Activated T-helper 1 cell treated with anti-CD3 and anti-CD28 coated beads, Interleukin-12 subunit alpha, Interleukin-12 subunit beta, Interleukin-2, Interleukin-4 antibody, amounts not matched to agents 30 ng/mL and 10 ng/mL and 1 ng/mL, durations not matched to agents 14 hours and 24 hours and 36 hours (primary cell): ENCODE data around the gene FBXO39. TPM values are rescaled to one million over a fixed set of nuclear protein-coding genes. Genes with fewer than 3 reads are reported as not detected.
"Not testable (repeated sequence)": the region's sequence is repeated elsewhere in the genome, so short reads cannot be mapped to it uniquely, and the experiment has no call there.

Experiments
- DNase-seq: peaks from one replicate; pipeline ENCODE4 v3.0.0; 2021; ENCODE audit warnings: low spot score
- H3K27ac Mint-ChIP-seq: one replicate; pipeline ENCODE4 v1.8.0; 2021; ENCODE audit warnings: mild to moderate bottlenecking, mixed read lengths
- H3K27me3 Mint-ChIP-seq: one replicate; pipeline ENCODE4 v1.8.0; 2022; ENCODE audit warnings: mild to moderate bottlenecking, moderate library complexity, mixed read lengths; ENCODE audit not compliant: insufficient read depth
- H3K36me3 Mint-ChIP-seq: one replicate; pipeline ENCODE4 v1.8.0; 2021; ENCODE audit warnings: low read depth, mixed read lengths
- H3K4me1 Mint-ChIP-seq: one replicate; pipeline ENCODE4 v1.8.0; 2021; ENCODE audit warnings: low read depth, mixed read lengths
- H3K4me3 Mint-ChIP-seq: one replicate; pipeline ENCODE4 v1.8.0; 2021; ENCODE audit warnings: mild to moderate bottlenecking, moderate library complexity, mixed read lengths
- H3K9me3 Mint-ChIP-seq: one replicate; pipeline ENCODE4 v1.8.0; 2021; ENCODE audit warnings: mixed read lengths
- intact Hi-C: fragments of 100-400 bp; cut with micrococcal nuclease; formaldehyde crosslinking; loops from one replicate; pipeline ENCODE4 v1.15.1; 2024
- total RNA-seq: library from RNA; stranded (reverse); gene quantifications from 2 replicates; pipeline ENCODE4 v1.2.3, GENCODE V29; 2022

Gene FBXO39
- total RNA-seq = 0.29 TPM in 1 of 2 replicates, not detected in the other

DNA sequence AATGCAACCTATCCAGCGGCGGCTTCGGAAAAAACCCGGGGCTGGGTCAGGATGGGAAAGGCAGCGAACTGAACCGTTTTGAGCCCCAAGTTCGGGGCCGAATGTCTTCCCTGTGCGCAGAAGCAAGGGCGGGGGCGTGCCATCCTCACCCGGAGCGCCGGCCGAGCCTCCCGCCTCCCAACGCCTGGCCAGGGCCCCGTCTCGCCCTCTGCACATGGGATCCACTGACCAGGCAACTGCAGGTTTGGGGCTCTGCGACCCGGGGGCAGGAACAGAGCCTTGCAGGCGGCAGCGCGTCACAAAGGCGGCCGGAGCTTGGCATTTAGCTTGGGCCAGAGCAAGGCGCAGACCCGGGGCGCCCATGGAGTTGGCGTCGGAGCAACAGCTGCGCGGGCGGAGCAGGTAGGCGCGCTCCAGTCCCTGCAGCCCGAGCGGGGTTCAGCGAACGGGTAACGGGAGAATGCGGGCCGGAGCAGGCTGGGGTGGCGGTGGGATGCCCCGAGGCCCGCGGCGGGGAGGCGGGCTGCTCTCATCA, at the start of gene FBXO39:
Gene FBXO39 (plus strand): TSS at position 345 of the 535 bp plus-strand sequence. CDS start 3,654 bp downstream, outside the sequence.
- peaks cover 67% of the 10 kb centered on the region for H3K36me3 Mint-ChIP-seq
- no peaks in the 10 kb centered on the region for H3K4me1 Mint-ChIP-seq
- H3K27ac Mint-ChIP-seq = no peak within 1 kb of the TSS
- H3K4me3 Mint-ChIP-seq = no peak within 1 kb of the TSS
- intact Hi-C loops = no loop called here
- DNase-seq = no peak
- peaks cover 67% of the 10 kb centered on the region for H3K9me3 Mint-ChIP-seq
- H3K27me3 Mint-ChIP-seq = no peaks in the 10 kb centered on the region

GRCh38 chr17:6729531-6729930, 46.5 kb upstream of the FBXO39 start:
- Mint-ChIP-seq H3K4me1 (no peaks in the 10 kb centered on the region), H3K4me3 (no peak overlapping the region)
- intact Hi-C loops = no loop called here

DNA sequence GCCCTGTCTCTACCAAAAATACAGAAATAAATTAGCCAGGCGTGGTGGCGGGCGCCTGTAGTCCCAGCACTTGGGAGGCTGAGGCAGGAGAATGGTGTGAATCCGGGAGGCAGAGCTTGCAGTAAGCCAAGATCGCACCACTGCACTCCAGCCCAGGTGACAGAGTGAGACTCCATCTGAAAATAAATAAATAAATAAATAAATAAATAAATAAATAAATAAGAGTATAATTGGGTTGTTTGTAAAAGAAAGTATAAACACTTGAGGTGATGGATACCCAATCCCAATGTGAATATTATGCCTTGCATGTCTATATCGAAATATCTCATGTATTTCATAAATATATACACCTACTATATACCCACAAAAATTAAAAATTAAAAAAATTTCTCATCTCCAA, 29.4 kb upstream of the FBXO39 start:
- H3K36me3 Mint-ChIP-seq, intact Hi-C loops, H3K27ac Mint-ChIP-seq, H3K4me1 Mint-ChIP-seq, H3K4me3 Mint-ChIP-seq, H3K9me3 Mint-ChIP-seq, DNase-seq: not testable (repeated sequence)
- H3K27me3 Mint-ChIP-seq = peaks cover 41% of the 10 kb centered on the region

More at GRCh38 chr17:6729531-6729930, 46.5 kb upstream of the FBXO39 start:
- Mint-ChIP-seq H3K27me3 (peaks cover 15% of the 10 kb centered on the region), H3K27ac (no peak overlapping the region), H3K9me3 (no peaks in the 10 kb centered on the region), H3K36me3 (no peaks in the 10 kb centered on the region)
- no peak for DNase-seq

DNA sequence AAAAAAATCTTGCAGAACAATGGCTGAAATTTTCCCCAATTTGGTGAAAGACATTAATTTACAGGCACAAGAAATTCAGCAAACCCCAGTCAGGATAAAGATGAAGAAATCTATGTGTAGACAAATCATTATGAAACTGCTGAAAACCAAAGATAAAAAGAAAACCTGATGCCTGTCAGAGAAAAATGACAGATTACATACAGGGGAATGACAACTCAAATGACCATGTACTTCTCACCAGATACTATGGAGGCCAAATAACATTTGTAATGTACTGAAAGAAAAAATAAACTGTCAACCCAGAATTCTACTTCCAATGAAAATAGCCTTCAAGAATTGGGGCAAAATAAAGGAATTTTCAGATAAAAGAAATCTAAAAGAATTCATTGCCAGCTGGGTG, 27.4 kb upstream of the FBXO39 start:
- Mint-ChIP-seq H3K27ac (no peak overlapping the region), H3K27me3 (peaks cover 29% of the 10 kb centered on the region), H3K9me3 (no peaks in the 10 kb centered on the region), H3K4me1 (peaks cover 18% of the 10 kb centered on the region), H3K4me3 (no peak overlapping the region), H3K36me3 (peaks cover 4% of the 10 kb centered on the region)
- intact Hi-C loops = no loop called here
- DNase-seq = no peak

GRCh38 chr17:6749519-6749918, 26.5 kb upstream of the FBXO39 start:
- Mint-ChIP-seq H3K27me3 (peaks cover 25% of the 10 kb centered on the region), H3K4me1 (peaks cover 20% of the 10 kb centered on the region), H3K36me3 (peaks cover 4% of the 10 kb centered on the region), H3K4me3 (no peak overlapping the region), H3K9me3 (no peaks in the 10 kb centered on the region), H3K27ac (no peak overlapping the region)
- no peak for DNase-seq
- intact Hi-C loops = no loop called here

DNA sequence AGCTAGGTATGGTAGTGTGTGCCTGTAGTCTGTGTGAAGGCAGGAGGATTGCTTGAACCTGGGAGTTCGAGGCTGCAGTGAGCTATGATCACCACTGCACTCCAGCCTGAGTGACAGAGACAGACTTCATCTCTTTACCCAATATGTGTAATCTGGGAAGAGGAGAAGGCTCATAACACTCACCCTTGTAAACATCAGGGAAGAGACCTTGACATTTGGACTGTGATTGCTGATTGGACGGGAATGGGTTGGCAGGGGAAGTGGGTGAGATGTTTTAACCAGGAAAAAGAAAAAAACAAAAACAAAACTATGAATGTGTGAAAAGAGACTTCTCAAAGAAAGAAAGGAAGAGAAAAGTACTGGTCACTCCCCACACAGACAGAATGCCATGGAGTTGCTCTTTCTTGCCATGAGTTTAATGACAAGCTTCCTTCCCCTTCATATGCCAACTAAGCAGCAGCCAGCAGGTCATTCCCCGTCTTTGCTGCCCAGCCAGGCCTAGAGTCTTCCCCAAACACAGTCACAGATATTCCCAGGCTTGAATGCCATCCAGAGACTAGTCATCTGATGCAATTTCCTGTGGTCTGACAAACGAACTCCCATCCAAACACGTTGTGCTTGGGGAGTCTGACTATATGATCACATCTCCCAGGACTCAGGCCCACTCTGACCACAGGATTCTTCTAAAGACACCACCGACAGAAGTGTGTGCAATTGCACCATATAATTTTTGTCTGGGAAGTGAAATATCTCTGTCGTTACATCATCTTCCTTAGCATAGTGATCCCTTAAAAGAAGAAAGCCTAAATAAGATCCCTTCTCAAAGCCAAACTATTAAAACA, 23.7 kb upstream of the FBXO39 start:
- Mint-ChIP-seq H3K9me3 (no peaks in the 10 kb centered on the region), H3K36me3 (peaks cover 10% of the 10 kb centered on the region), H3K4me3 (no peak overlapping the region), H3K27ac (peak overlapping the region; percentile 64), H3K4me1 (peaks cover 45% of the 10 kb centered on the region), H3K27me3 (peaks cover 9% of the 10 kb centered on the region)
- DNase-seq = no peak
- intact Hi-C loops = loop anchor here (10.0 kb wide), 1 partner anchor 1167 kb away; the partner anchor contains the start of gene NLRP1

- Mint-ChIP-seq H3K27me3 (peaks cover 4% of the 10 kb centered on the region), H3K4me3 (no peak overlapping the region), H3K9me3 (no peaks in the 10 kb centered on the region), H3K27ac (peak overlapping the region; percentile 64), H3K4me1 (peaks cover 52% of the 10 kb centered on the region), H3K36me3 (peaks cover 16% of the 10 kb centered on the region)
- intact Hi-C loops = loop anchor here (10.0 kb wide), 1 partner anchor 1168 kb away; the partner anchor contains the start of gene NLRP1
- no peak for DNase-seq
Observed at GRCh38 chr17:6753006-6753445, 23.0 kb upstream of the FBXO39 start.

- Mint-ChIP-seq H3K36me3 (peaks cover 21% of the 10 kb centered on the region), H3K4me1 (peaks cover 58% of the 10 kb centered on the region), H3K27me3 (peaks cover 4% of the 10 kb centered on the region), H3K9me3 (no peaks in the 10 kb centered on the region), H3K4me3 (peak overlapping the region; percentile 29), H3K27ac (no peak overlapping the region)
- DNase-seq = no peak
- intact Hi-C loops = loop anchor here (10.0 kb wide), 1 partner anchor 1169 kb away; the partner anchor contains the start of gene NLRP1
Observed at GRCh38 chr17:6753546-6753945, 22.5 kb upstream of the FBXO39 start.

GRCh38 chr17:6755281-6755680, 20.7 kb upstream of the FBXO39 start:
- Mint-ChIP-seq H3K27ac (peak overlapping the region; percentile 95), H3K4me3 (peak overlapping the region; percentile 98), H3K27me3 (no peaks in the 10 kb centered on the region), H3K36me3 (peaks cover 32% of the 10 kb centered on the region), H3K9me3 (no peaks in the 10 kb centered on the region), H3K4me1 (peaks cover 68% of the 10 kb centered on the region)
- intact Hi-C loops = loop anchor here (5.0 to 10.0 kb wide), 5 partner anchors 93 to 1170 kb away; partner anchors contain the start of genes KIAA0753, NLRP1, RNASEK and TXNDC17
- no peak for DNase-seq

DNA sequence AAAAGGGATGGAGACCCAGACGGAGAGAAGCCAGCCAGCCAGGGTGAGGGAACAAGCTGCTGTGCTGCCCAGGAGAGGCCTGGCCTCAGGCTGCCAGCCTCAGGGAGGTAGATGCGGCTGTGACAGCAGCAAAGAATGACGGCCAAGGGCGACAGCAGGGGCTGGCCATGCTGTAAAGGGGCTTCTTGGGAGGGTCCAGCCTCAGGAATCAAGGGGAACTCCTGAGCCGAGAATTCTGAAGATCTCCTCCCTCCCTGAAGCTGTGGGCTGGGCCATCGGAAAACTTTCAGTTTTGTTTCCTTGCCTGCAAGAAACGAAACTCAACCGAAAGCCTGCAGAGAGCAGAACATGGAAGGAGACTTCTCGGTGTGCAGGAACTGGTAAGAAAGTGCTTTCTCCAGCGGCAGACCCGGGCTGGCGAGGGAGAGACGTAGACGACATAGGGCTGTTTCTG, 20.3 kb upstream of the FBXO39 start, which contains the start of gene XAF1:
Gene XAF1 (plus strand): TSS at position 316 of the 454 bp plus-strand sequence. CDS start 33 bp downstream, at position 349.
- Mint-ChIP-seq H3K4me1 (peaks cover 73% of the 10 kb centered on the region), H3K36me3 (peaks cover 36% of the 10 kb centered on the region), H3K27me3 (no peaks in the 10 kb centered on the region), H3K27ac (peak within 1 kb of the TSS; percentile 95), H3K9me3 (no peaks in the 10 kb centered on the region), H3K4me3 (peak within 1 kb of the TSS; percentile 98)
- intact Hi-C loops = loop anchor here (5.0 to 10.0 kb wide), 5 partner anchors 93 to 1171 kb away; partner anchors contain the start of genes KIAA0753, NLRP1, RNASEK and TXNDC17
- DNase-seq = peak; percentile 66

DNA sequence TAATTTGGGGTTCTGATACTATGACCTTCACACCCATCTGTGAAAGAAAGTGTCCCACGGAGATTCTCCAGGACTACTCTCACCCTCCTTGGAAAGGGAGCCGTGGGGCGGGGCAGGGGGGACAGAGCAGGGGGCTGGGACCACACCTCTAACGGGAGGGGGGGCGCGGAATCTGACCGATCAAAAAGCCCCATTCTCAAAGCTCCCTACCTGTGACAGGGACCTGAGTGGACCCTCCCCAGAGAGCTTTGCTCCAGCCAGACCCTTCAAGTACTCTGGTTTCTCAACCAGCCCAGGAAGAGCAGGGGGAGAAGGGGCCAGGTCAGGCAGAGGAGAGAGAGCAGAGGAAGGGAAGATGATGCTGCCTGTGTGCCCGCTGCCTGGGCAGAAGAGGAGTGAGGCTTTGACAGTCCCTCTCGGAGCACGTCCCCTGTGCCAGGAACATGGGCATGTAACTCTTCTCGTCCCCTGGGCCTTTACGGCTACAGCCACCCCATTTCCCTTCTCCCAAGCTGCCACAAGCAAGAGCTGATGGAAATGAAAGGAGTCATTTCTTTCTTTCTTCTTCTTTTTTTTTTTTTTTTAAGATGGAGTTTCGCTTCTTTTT, 19.5 kb upstream of the FBXO39 start:
- Mint-ChIP-seq H3K27ac (peak overlapping the region; percentile 95), H3K4me1 (peaks cover 77% of the 10 kb centered on the region), H3K27me3 (no peaks in the 10 kb centered on the region), H3K4me3 (peak overlapping the region; percentile 98), H3K9me3 (no peaks in the 10 kb centered on the region), H3K36me3 (peaks cover 42% of the 10 kb centered on the region)
- DNase-seq = no peak
- intact Hi-C loops = loop anchor here (5.0 to 10.0 kb wide), 5 partner anchors 94 to 1172 kb away; partner anchors contain the start of genes KIAA0753, NLRP1, RNASEK and TXNDC17

GRCh38 chr17:6757747-6758146, 18.3 kb upstream of the FBXO39 start:
- Mint-ChIP-seq H3K27me3 (no peaks in the 10 kb centered on the region), H3K4me1 (peaks cover 79% of the 10 kb centered on the region), H3K36me3 (peaks cover 54% of the 10 kb centered on the region), H3K4me3 (peak overlapping the region; percentile 79), H3K27ac (peak overlapping the region; percentile 72), H3K9me3 (no peaks in the 10 kb centered on the region)
- no peak for DNase-seq
- intact Hi-C loops = loop anchor here (5.0 to 10.0 kb wide), 5 partner anchors 95 to 1173 kb away; partner anchors contain the start of genes KIAA0753, NLRP1, RNASEK and TXNDC17
